Neural cell (in vitro differentiated cells): ENCODE results near the gene THAP7. TPM values are rescaled to one million over a fixed set of nuclear protein-coding genes. Genes with fewer than 3 reads are reported as not detected.

Experiments used
- H2AFZ ChIP-seq: fragments of 200-600, 300-800 bp; sonication (generic), shearing (Covaris generic); 2 replicates; pipeline ENCODE4 v1.6.0; 2014; ENCODE audit warnings: low read depth, mild to moderate bottlenecking, antibody characterized with exemption, low read length, moderate library complexity
- H3F3A ChIP-seq: fragments of 200-600 bp; shearing (Covaris generic); 2 replicates; pipeline ENCODE4 v1.6.1; 2016; ENCODE audit warnings: mild to moderate bottlenecking, moderate library complexity, mixed read lengths, antibody characterized with exemption, low read length; ENCODE audit not compliant: insufficient read depth, poor library complexity, severe bottlenecking
- H3K27ac ChIP-seq: fragments of 200-600, 300-800 bp; sonication (generic), shearing (Covaris generic); 2 replicates; pipeline ENCODE4 v1.5.1; 2014; ENCODE audit warnings: mild to moderate bottlenecking, low read length, moderate library complexity
- H3K27me3 ChIP-seq: fragments of 300-800, 200-600 bp; sonication (generic), shearing (Covaris generic); 2 replicates; pipeline ENCODE4 v1.6.0; 2014; ENCODE audit warnings: mild to moderate bottlenecking, low read depth, low read length, moderate library complexity; ENCODE audit not compliant: insufficient read depth
- H3K36me3 ChIP-seq: fragments of 300-800, 200-600 bp; sonication (generic), shearing (Covaris generic); 2 replicates; pipeline ENCODE4 v1.5.1; 2014; ENCODE audit warnings: mild to moderate bottlenecking, antibody characterized with exemption, low read length, moderate library complexity; ENCODE audit not compliant: insufficient read depth
- H3K4me2 ChIP-seq: fragments of 300-800, 200-600 bp; sonication (generic), shearing (Covaris generic); 2 replicates; pipeline ENCODE4 v1.6.0; 2014; ENCODE audit warnings: mild to moderate bottlenecking, low read length
- H3K4me3 ChIP-seq: fragments of 300-800, 200-600 bp; sonication (generic), shearing (Covaris generic); 2 replicates; pipeline ENCODE4 v1.5.1; 2014; ENCODE audit warnings: mild to moderate bottlenecking, low read length, moderate library complexity
- H3K79me2 ChIP-seq: fragments of 200-600 bp; shearing (Covaris generic); replicated peaks from 2 replicates; pipeline ENCODE4 v1.6.0; 2014; ENCODE audit warnings: mild to moderate bottlenecking, low read length, moderate library complexity; ENCODE audit not compliant: insufficient read depth
- H3K9ac ChIP-seq: fragments of 300-800, 200-600 bp; sonication (generic), shearing (Covaris generic); 2 replicates; pipeline ENCODE4 v1.6.1; 2016; ENCODE audit warnings: mild to moderate bottlenecking, low read length, mixed read lengths
- H3K9me2 ChIP-seq: fragments of 200-600 bp; shearing (Covaris generic); 2 replicates; pipeline ENCODE4 v1.6.1; 2016; ENCODE audit warnings: mild to moderate bottlenecking, low read length, mixed read lengths; ENCODE audit not compliant: insufficient read depth
- H3K9me3 ChIP-seq: fragments of 200-600, 300-800 bp; sonication (generic), shearing (Covaris generic); 2 replicates; pipeline ENCODE4 v1.6.1; 2016; ENCODE audit warnings: mild to moderate bottlenecking, mixed run types, low read length, moderate library complexity, mixed read lengths
- H4K20me1 ChIP-seq: fragments of 200-600 bp; shearing (Covaris generic); 2 replicates; pipeline ENCODE4 v1.6.1; 2016; ENCODE audit warnings: mild to moderate bottlenecking, mixed run types; ENCODE audit not compliant: insufficient read depth
- CTCF ChIP-seq: fragments of 450-650 bp; IDR thresholded peaks from 2 replicates; pipeline ENCODE4 v1.5.1; 2014; ENCODE audit warnings: antibody characterized with exemption, mild to moderate bottlenecking, moderate library complexity; ENCODE audit not compliant: poor library complexity, severe bottlenecking
- EP300 ChIP-seq: fragments of 450-650 bp; conservative IDR thresholded peaks from 2 replicates; pipeline ENCODE4 v1.6.1; 2014; ENCODE audit warnings: antibody characterized with exemption, mild to moderate bottlenecking, moderate library complexity; ENCODE audit not compliant: poor library complexity, severe bottlenecking
- EZH2 ChIP-seq: fragments of 200-600, 300-800 bp; shearing (Covaris generic), sonication (generic); IDR thresholded peaks from 2 replicates; pipeline ENCODE4 v1.6.1; 2014; ENCODE audit warnings: antibody characterized with exemption, low read length, borderline replicate concordance, mild to moderate bottlenecking; ENCODE audit not compliant: insufficient read depth, poor library complexity, severe bottlenecking
- MXI1 ChIP-seq: fragments of 450-650 bp; conservative IDR thresholded peaks from 2 replicates; pipeline ENCODE4 v1.6.1; 2014; ENCODE audit warnings: antibody characterized with exemption, mild to moderate bottlenecking; ENCODE audit not compliant: poor library complexity, severe bottlenecking
- POLR2AphosphoS5 ChIP-seq: IDR thresholded peaks from 2 replicates; pipeline ENCODE4 v1.6.1; 2012
- RAD21 ChIP-seq: fragments of 450-650 bp; conservative IDR thresholded peaks from 2 replicates; pipeline ENCODE4 v1.6.1; 2014; ENCODE audit warnings: antibody characterized with exemption, mild to moderate bottlenecking, moderate library complexity
- REST ChIP-seq: IDR thresholded peaks from 2 replicates; pipeline ENCODE4 v1.6.1; 2012; ENCODE audit warnings: borderline replicate concordance
- SMC3 ChIP-seq: fragments of 450-650 bp; conservative IDR thresholded peaks from 2 replicates; pipeline ENCODE4 v1.6.1; 2014; ENCODE audit warnings: antibody characterized with exemption, mild to moderate bottlenecking, moderate library complexity; ENCODE audit not compliant: poor library complexity
- TAF1 ChIP-seq: IDR thresholded peaks from 2 replicates; pipeline ENCODE4 v1.6.1; 2012; ENCODE audit warnings: low read depth
- polyA plus RNA-seq: library from polyadenylated mRNA; depleted of rRNA; stranded (reverse); fragments of >200 nt; gene quantifications from 2 replicates; pipeline ENCODE4 v1.2.3, GENCODE V29; 2014

THAP7 gene
- polyA plus RNA-seq, 1 donor from 2014 or later, result 28.7 TPM

- Histone ChIP-seq H3K27me3 (no peaks in the 10 kb centered on the region), H3F3A (no peaks in the 10 kb centered on the region), H3K27ac (no peak overlapping the region), H3K4me2 (no peak overlapping the region), H2AFZ (no peak overlapping the region), H3K9me3 (no peaks in the 10 kb centered on the region), H3K9ac (no peak overlapping the region), H4K20me1 (no peaks in the 10 kb centered on the region), H3K36me3 (no peaks in the 10 kb centered on the region), H3K9me2 (no peaks in the 10 kb centered on the region), H3K4me3 (no peak overlapping the region), H3K79me2 (no peaks in the 10 kb centered on the region)
- TF ChIP-seq TAF1 (no peak), RAD21 (no peak), REST (no peak), SMC3 (no peak), CTCF (no peak), EP300 (no peak), POLR2AphosphoS5 (no peak), EZH2 (no peak), MXI1 (no peak)
Measured at GRCh38 chr22:20979243-20979809, 22.6 kb downstream of the THAP7 start.

GRCh38 chr22:20978419-20978818 lies 23.5 kb downstream of the THAP7 start:
- no peaks in the 10 kb centered on the region for H4K20me1 ChIP-seq

More at GRCh38 chr22:20978419-20978818, 23.5 kb downstream of the THAP7 start:
- no peak overlapping the region for H3K4me3 ChIP-seq
- no peak overlapping the region for H3K27ac ChIP-seq
- no peak overlapping the region for H3K9ac ChIP-seq
- H3K9me3 ChIP-seq, result no peaks in the 10 kb centered on the region
- H2AFZ ChIP-seq, result no peak overlapping the region
- no peaks in the 10 kb centered on the region for H3K9me2 ChIP-seq
- no peak for TF ChIP-seq CTCF
- no peak for TF ChIP-seq SMC3
- TF ChIP-seq TAF1, result no peak
- no peak for TF ChIP-seq REST
- TF ChIP-seq EZH2, result no peak
- no peak for TF ChIP-seq EP300
- no peak for TF ChIP-seq POLR2AphosphoS5
- no peak for TF ChIP-seq MXI1
- no peak for TF ChIP-seq RAD21
- H3K79me2 ChIP-seq, result no peaks in the 10 kb centered on the region
- H3K27me3 ChIP-seq, result no peaks in the 10 kb centered on the region
- H3K36me3 ChIP-seq, result no peaks in the 10 kb centered on the region
- no peaks in the 10 kb centered on the region for H3F3A ChIP-seq
- H3K4me2 ChIP-seq, result no peak overlapping the region
